Peyer's patch (tissue), 4 donors: ENCODE measurements around the gene VRK3. TPM values are rescaled to one million over a fixed set of nuclear protein-coding genes. Genes with fewer than 3 reads are reported as not detected.
"Not testable (repeated sequence)": the region's sequence is repeated elsewhere in the genome, so short reads cannot be mapped to it uniquely, and the experiment has no call there.

Experiments
- DNase-seq, 3 donors: peaks; one replicate each; pipeline ENCODE4 v3.0.0-alpha.2; 2017 to 2019
- H3K27ac ChIP-seq, 4 donors: fragments of 200-600 bp; sonication (generic); one replicate each; pipeline ENCODE4 v1.5.1; 2016 to 2019
- H3K27me3 ChIP-seq, 2 donors: fragments of 200-600 bp; sonication (generic); one replicate each; pipeline ENCODE4 v1.5.1; 2019
- H3K36me3 ChIP-seq, 3 donors: fragments of 200-600 bp; sonication (generic); one replicate each; pipeline ENCODE4 v1.5.1; 2016 to 2019
- H3K4me1 ChIP-seq, 4 donors: fragments of 200-600 bp; sonication (generic); one replicate each; pipeline ENCODE4 v1.5.1; 2016 to 2019
- H3K4me3 ChIP-seq, 4 donors: fragments of 200-600 bp; sonication (generic); 1 replicate in 3 of 4; 2 replicates in 1 of 4; pipeline ENCODE4 v1.5.1; 2016 to 2019; ENCODE audit warnings: mild to moderate bottlenecking in 1 of 4
- H3K9me3 ChIP-seq, 4 donors: fragments of 200-600 bp; sonication (generic); one replicate each; pipeline ENCODE4 v1.5.1; 2016 to 2019; ENCODE audit warnings: mild to moderate bottlenecking in 1 of 4
- CTCF ChIP-seq, 6 experiments: fragments of 450-650 bp in 4 of 6; fragments of 200-600 bp in 2 of 6; sonication (generic) in 1 of 6; IDR thresholded peaks; one replicate each; pipeline ENCODE4 v1.5.1; 2017 to 2019; ENCODE audit warnings: antibody characterized with exemption in 6 of 6, mild to moderate bottlenecking in 3 of 6, moderate library complexity in 1 of 6
- POLR2A ChIP-seq, 2 donors: fragments of 450-650 bp; IDR thresholded peaks; one replicate each; pipeline ENCODE4 v1.5.1; 2017; ENCODE audit warnings: antibody characterized with exemption in 2 of 2, mild to moderate bottlenecking in 2 of 2, moderate library complexity in 2 of 2
- total RNA-seq, 4 donors: library from RNA; depleted of rRNA; stranded (reverse); fragments of >200 nt; gene quantifications; one replicate each; pipeline ENCODE4 v1.1.0, GENCODE V29; 2016

The VRK3 gene
- total RNA-seq, 4 donors from 2014 or later: 76.7 to 98.1 (median 83.9) TPM

GRCh38 chr19:49949742-49950589, 75.2 kb downstream of the VRK3 start:
- TF ChIP-seq POLR2A (IDR thresholded peaks at IDR 0.05) (no peak), CTCF (IDR thresholded peaks at IDR 0.05) (no peak)
- DNase-seq: no peak
- no peak overlapping the region for H3K4me3 ChIP-seq
- peaks cover 0 to 3% (median 0%) of the 10 kb centered on the region in 4 donors for H3K4me1 ChIP-seq
- H3K27ac ChIP-seq: no peak overlapping the region
- no peaks in the 10 kb centered on the region for H3K9me3 ChIP-seq
- H3K36me3 ChIP-seq: no peaks in the 10 kb centered on the region
- H3K27me3 ChIP-seq: no peaks in the 10 kb centered on the region

GRCh38 chr19:49946415-49946814, 78.8 kb downstream of the VRK3 start:
- H3K9me3 ChIP-seq: no peaks in the 10 kb centered on the region
- H3K4me1 ChIP-seq: no peaks in the 10 kb centered on the region
- DNase-seq: no peak
- no peak overlapping the region for H3K27ac ChIP-seq
- no peaks in the 10 kb centered on the region for H3K36me3 ChIP-seq
- no peak for TF ChIP-seq CTCF (IDR thresholded peaks at IDR 0.05)
- no peak for TF ChIP-seq POLR2A (IDR thresholded peaks at IDR 0.05)
- no peaks in the 10 kb centered on the region for H3K27me3 ChIP-seq
- H3K4me3 ChIP-seq: no peak overlapping the region

- H3K4me1 ChIP-seq, DNase-seq, H3K4me3 ChIP-seq, H3K36me3 ChIP-seq, H3K27me3 ChIP-seq, H3K9me3 ChIP-seq, H3K27ac ChIP-seq: not testable (repeated sequence)
Observed at GRCh38 chr19:49944567-49944966, 80.6 kb downstream of the VRK3 start.

- Histone ChIP-seq H3K27ac (no peak overlapping the region), H3K36me3 (no peaks in the 10 kb centered on the region), H3K27me3 (no peaks in the 10 kb centered on the region), H3K9me3 (no peaks in the 10 kb centered on the region), H3K4me3 (no peak overlapping the region), H3K4me1 (peaks cover 0 to 7% (median 3%) of the 10 kb centered on the region in 4 donors)
- TF ChIP-seq POLR2A (IDR thresholded peaks at IDR 0.05): no peak
- TF ChIP-seq CTCF (IDR thresholded peaks at IDR 0.05): no peak
- DNase-seq: no peak
Observed at GRCh38 chr19:49940482-49940791, 84.7 kb downstream of the VRK3 start.

GRCh38 chr19:49939721-49940481, 85.3 kb downstream of the VRK3 start:
- Histone ChIP-seq H3K27ac (no peak overlapping the region), H3K4me3 (no peak overlapping the region), H3K9me3 (no peaks in the 10 kb centered on the region), H3K36me3 (no peaks in the 10 kb centered on the region), H3K4me1 (peaks cover 0 to 7% (median 3%) of the 10 kb centered on the region in 4 donors), H3K27me3 (no peaks in the 10 kb centered on the region)
- TF ChIP-seq CTCF (IDR thresholded peaks at IDR 0.05) (no peak), POLR2A (IDR thresholded peaks at IDR 0.05) (no peak)
- DNase-seq: no peak

GRCh38 chr19:49938662-49939061, 86.5 kb downstream of the VRK3 start:
- Histone ChIP-seq H3K36me3 (no peaks in the 10 kb centered on the region), H3K4me3 (no peak overlapping the region), H3K27me3 (no peaks in the 10 kb centered on the region), H3K4me1 (peaks cover 0 to 7% (median 3%) of the 10 kb centered on the region in 4 donors), H3K9me3 (no peaks in the 10 kb centered on the region), H3K27ac (no peak overlapping the region)
- TF ChIP-seq CTCF (IDR thresholded peaks at IDR 0.05): no peak
- TF ChIP-seq POLR2A (IDR thresholded peaks at IDR 0.05): no peak
- no peak for DNase-seq
